Muscle of leg (tissue), 11 donors: ENCODE measurements around the gene PIGH. TPM values are rescaled to one million over a fixed set of nuclear protein-coding genes. Genes with fewer than 3 reads are reported as not detected.
"Not testable (repeated sequence)": the region's sequence is repeated elsewhere in the genome, so short reads cannot be mapped to it uniquely, and the experiment has no call there.

Source experiments
- DNase-seq: peaks from one replicate; pipeline ENCODE4 v3.0.0; 2013
- H3K27ac ChIP-seq: one replicate; pipeline ENCODE4 v1.5.1; 2013; ENCODE audit warnings: mild to moderate bottlenecking, low read length, control low read depth
- H3K27me3 ChIP-seq: one replicate; pipeline ENCODE4 v1.6.1; 2013; ENCODE audit warnings: low read length; ENCODE audit not compliant: control insufficient read depth, insufficient read depth
- H3K36me3 ChIP-seq: one replicate; pipeline ENCODE4 v1.6.1; 2013; ENCODE audit warnings: low read length; ENCODE audit not compliant: control insufficient read depth, insufficient read depth
- H3K4me1 ChIP-seq: one replicate; pipeline ENCODE4 v1.6.1; 2013; ENCODE audit warnings: low read length; ENCODE audit not compliant: control insufficient read depth, insufficient read depth
- H3K4me3 ChIP-seq: one replicate; pipeline ENCODE4 v1.5.1; 2013; ENCODE audit warnings: low read length, control low read depth
- H3K9me3 ChIP-seq: replicated peaks from 2 replicates; pipeline ENCODE4 v1.6.1; 2013; ENCODE audit warnings: low read depth, low read length; ENCODE audit not compliant: control insufficient read depth
- WGBS: methylation state at CpG from one replicate; pipeline ENCODE4 v1.1.5; 2013; ENCODE audit warnings: missing lambda C conversion rate; ENCODE audit not compliant: insufficient coverage; 5-methylcytosine and 5-hydroxymethylcytosine counted together
- polyA plus RNA-seq, 8 donors: library from polyadenylated mRNA; unstranded; fragments of 120-200 nt; gene quantifications; one replicate each; pipeline versions ENCODE4 v1.2.1 to v1.2.3, GENCODE V29; 2013; ENCODE audit warnings: inconsistent platforms in 1 of 8, low replicate concordance in 1 of 8; ENCODE audit not compliant: insufficient read length in 8 of 8, insufficient read depth in 1 of 8
- total RNA-seq: library from RNA; stranded (reverse); fragments of 120-200 nt; gene quantifications from one replicate; pipeline ENCODE4 v1.2.4, GENCODE V29; 2013

Gene PIGH
- total and polyA plus RNA-seq, 9 donors: 9.8 to 14.8 (median 12.9) TPM

GRCh38 chr14:67636361-67636919, 36.4 kb upstream of the PIGH start:
- H3K27me3 ChIP-seq: no peaks in the 10 kb centered on the region
- 50% methylated on average over 1 of the region's 3 CpGs for WGBS
- no peaks in the 10 kb centered on the region for H3K9me3 ChIP-seq
- no peak overlapping the region for H3K27ac ChIP-seq
- DNase-seq: no peak
- H3K4me1 ChIP-seq: no peaks in the 10 kb centered on the region
- H3K36me3 ChIP-seq: no peaks in the 10 kb centered on the region
- H3K4me3 ChIP-seq: no peak overlapping the region

GRCh38 chr14:67633451-67634147, 33.5 kb upstream of the PIGH start:
- no peak for DNase-seq
- Histone ChIP-seq H3K36me3 (no peaks in the 10 kb centered on the region), H3K27me3 (no peaks in the 10 kb centered on the region), H3K4me1 (no peaks in the 10 kb centered on the region), H3K4me3 (no peak overlapping the region), H3K27ac (no peak overlapping the region), H3K9me3 (no peaks in the 10 kb centered on the region)
- 79% methylated on average over 4 of the region's 5 CpGs for WGBS

GRCh38 chr14:67630938-67631337, 30.9 kb upstream of the PIGH start:
- no peak overlapping the region for H3K27ac ChIP-seq
- 79% methylated on average over 3 of the region's 5 CpGs for WGBS

GRCh38 chr14:67630186-67630585, 30.1 kb upstream of the PIGH start:
- no peaks in the 10 kb centered on the region for H3K4me1 ChIP-seq
- no peak overlapping the region for H3K27ac ChIP-seq
- no peak for DNase-seq
- no peak overlapping the region for H3K4me3 ChIP-seq
- H3K9me3 ChIP-seq: no peaks in the 10 kb centered on the region
- no peaks in the 10 kb centered on the region for H3K27me3 ChIP-seq
- no peaks in the 10 kb centered on the region for H3K36me3 ChIP-seq
- no CpG with 5 or more reads among the region's 4 CpGs for WGBS

More at GRCh38 chr14:67630938-67631337, 30.9 kb upstream of the PIGH start:
- Histone ChIP-seq H3K27me3 (no peaks in the 10 kb centered on the region), H3K4me1 (no peaks in the 10 kb centered on the region), H3K36me3 (no peaks in the 10 kb centered on the region), H3K4me3 (no peak overlapping the region), H3K9me3 (no peaks in the 10 kb centered on the region)
- no peak for DNase-seq

GRCh38 chr14:67627519-67627918, 27.5 kb upstream of the PIGH start:
- DNase-seq: no peak
- H3K9me3 ChIP-seq: no peaks in the 10 kb centered on the region
- H3K27me3 ChIP-seq: no peaks in the 10 kb centered on the region
- H3K4me1 ChIP-seq: no peaks in the 10 kb centered on the region
- no peak overlapping the region for H3K4me3 ChIP-seq
- no peaks in the 10 kb centered on the region for H3K36me3 ChIP-seq
- H3K27ac ChIP-seq: no peak overlapping the region

GRCh38 chr14:67626131-67626530, 26.1 kb upstream of the PIGH start:
- not testable (repeated sequence) for DNase-seq, H3K9me3 ChIP-seq, H3K4me3 ChIP-seq, H3K27ac ChIP-seq, H3K27me3 ChIP-seq, H3K4me1 ChIP-seq, H3K36me3 ChIP-seq
- no CpG with 5 or more reads among the region's 1 CpG for WGBS

- Histone ChIP-seq H3K27me3 (peaks cover 11% of the 10 kb centered on the region), H3K27ac (peak overlapping the region; percentile 39), H3K9me3 (no peaks in the 10 kb centered on the region), H3K36me3 (no peaks in the 10 kb centered on the region), H3K4me3 (no peak overlapping the region), H3K4me1 (peaks cover 16% of the 10 kb centered on the region)
- peak; percentile 54 for DNase-seq
- no CpG with 5 or more reads among the region's 2 CpGs for WGBS
Measured at GRCh38 chr14:67623114-67623513, 23.0 kb upstream of the PIGH start.

GRCh38 chr14:67622675-67623074, 22.6 kb upstream of the PIGH start:
- Histone ChIP-seq H3K4me3 (no peak overlapping the region), H3K27me3 (peaks cover 11% of the 10 kb centered on the region), H3K36me3 (no peaks in the 10 kb centered on the region), H3K27ac (peak overlapping the region; percentile 39), H3K9me3 (no peaks in the 10 kb centered on the region), H3K4me1 (peaks cover 16% of the 10 kb centered on the region)
- peak; percentile 76 for DNase-seq
- 22% methylated on average over 3 of the region's 4 CpGs for WGBS

- 2% methylated on average over 14 of the region's 19 CpGs for WGBS
- H3K9me3 ChIP-seq: no peaks in the 10 kb centered on the region
- H3K27ac ChIP-seq: no peak overlapping the region
- peaks cover 16% of the 10 kb centered on the region for H3K4me1 ChIP-seq
- no peaks in the 10 kb centered on the region for H3K36me3 ChIP-seq
- peaks cover 11% of the 10 kb centered on the region for H3K27me3 ChIP-seq
- DNase-seq: peak; percentile 39
- H3K4me3 ChIP-seq: peak overlapping the region; percentile 70
Measured at GRCh38 chr14:67620217-67620785, 20.2 kb upstream of the PIGH start.

GRCh38 chr14:67619446-67620216, 19.6 kb upstream of the PIGH start, which contains the start of gene ARG2:
Gene ARG2 (plus strand): TSS chr14:67619920. CDS start chr14:67619978, 58 bp downstream.
- peak within 1 kb of the TSS; percentile 70 for H3K4me3 ChIP-seq
- H3K36me3 ChIP-seq: no peaks in the 10 kb centered on the region
- peaks cover 11% of the 10 kb centered on the region for H3K27me3 ChIP-seq
- H3K4me1 ChIP-seq: peaks cover 16% of the 10 kb centered on the region
- peak within 1 kb of the TSS; percentile 66 for H3K27ac ChIP-seq
- WGBS: 0% methylated on average over 59 of the region's 62 CpGs
- H3K9me3 ChIP-seq: no peaks in the 10 kb centered on the region
- DNase-seq: peak; percentile 93
